ENCODE results near the gene DPYD.

DNA sequence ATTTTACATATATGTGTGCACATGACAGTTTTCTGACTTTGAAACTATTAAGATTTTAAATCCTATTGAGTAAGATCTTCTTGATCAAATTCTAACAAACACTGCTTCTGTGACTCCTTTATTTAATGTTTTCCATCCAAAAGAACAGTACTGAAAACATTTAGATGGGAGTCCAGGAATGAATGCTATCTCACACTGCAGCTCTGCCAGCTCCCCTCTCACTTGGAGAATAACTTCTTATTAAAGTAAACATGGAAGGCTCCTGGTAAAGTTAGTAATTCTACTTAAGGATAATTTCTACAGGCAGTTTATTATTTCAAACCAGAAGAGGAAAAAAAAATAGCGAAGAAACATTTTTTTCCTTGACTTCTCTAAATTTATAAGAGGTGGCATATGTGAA, 349.1 kb downstream of the DPYD start:
- TF ChIP-seq BACH1 (tag; IDR thresholded peaks at IDR 0.05) (no peak), SREBF2 (CRISPR knock-in tag; IDR thresholded peaks at IDR 0.05) (no peak), SNIP1 (IDR thresholded peaks at IDR 0.05; ENCODE audit: low read depth) (no peak), ZKSCAN8 (CRISPR knock-in tag; IDR thresholded peaks at IDR 0.05) (no peak), CTCF (IDR thresholded peaks at IDR 0.05 in 2 of 3, conservative IDR thresholded peaks at IDR 0.05 in 1 of 3; ENCODE audit: insufficient read depth in 2 of 3, low read depth in 1 of 3, low read length in 3 of 3) (no peak), MAX (CRISPR knock-in tag; IDR thresholded peaks at IDR 0.05) (no peak), ZBTB8A (IDR thresholded peaks at IDR 0.05; ENCODE audit: partially characterized antibody) (no peak), PHTF2 (CRISPR knock-in tag; IDR thresholded peaks at IDR 0.05) (no peak), POLR2A (conservative IDR thresholded peaks at IDR 0.05) (no peak), RB1 (IDR thresholded peaks at IDR 0.05; ENCODE audit: low read depth) (no peak), MAFK (IDR thresholded peaks at IDR 0.05; ENCODE audit: low read length) (no peak), TCF7 (IDR thresholded peaks at IDR 0.05; ENCODE audit: borderline replicate concordance) (no peak)
